GM18867 (cell line): ENCODE measurements around the gene RPL35.

Experiments
- ATAC-seq: cut with Tn5 transposase; IDR thresholded peaks from one replicate; pipeline ENCODE4 v1.9.1; 2021; ENCODE audit warnings: mild to moderate bottlenecking, moderate library complexity; ENCODE audit not compliant: unreplicated experiment

Gene RPL35

DNA sequence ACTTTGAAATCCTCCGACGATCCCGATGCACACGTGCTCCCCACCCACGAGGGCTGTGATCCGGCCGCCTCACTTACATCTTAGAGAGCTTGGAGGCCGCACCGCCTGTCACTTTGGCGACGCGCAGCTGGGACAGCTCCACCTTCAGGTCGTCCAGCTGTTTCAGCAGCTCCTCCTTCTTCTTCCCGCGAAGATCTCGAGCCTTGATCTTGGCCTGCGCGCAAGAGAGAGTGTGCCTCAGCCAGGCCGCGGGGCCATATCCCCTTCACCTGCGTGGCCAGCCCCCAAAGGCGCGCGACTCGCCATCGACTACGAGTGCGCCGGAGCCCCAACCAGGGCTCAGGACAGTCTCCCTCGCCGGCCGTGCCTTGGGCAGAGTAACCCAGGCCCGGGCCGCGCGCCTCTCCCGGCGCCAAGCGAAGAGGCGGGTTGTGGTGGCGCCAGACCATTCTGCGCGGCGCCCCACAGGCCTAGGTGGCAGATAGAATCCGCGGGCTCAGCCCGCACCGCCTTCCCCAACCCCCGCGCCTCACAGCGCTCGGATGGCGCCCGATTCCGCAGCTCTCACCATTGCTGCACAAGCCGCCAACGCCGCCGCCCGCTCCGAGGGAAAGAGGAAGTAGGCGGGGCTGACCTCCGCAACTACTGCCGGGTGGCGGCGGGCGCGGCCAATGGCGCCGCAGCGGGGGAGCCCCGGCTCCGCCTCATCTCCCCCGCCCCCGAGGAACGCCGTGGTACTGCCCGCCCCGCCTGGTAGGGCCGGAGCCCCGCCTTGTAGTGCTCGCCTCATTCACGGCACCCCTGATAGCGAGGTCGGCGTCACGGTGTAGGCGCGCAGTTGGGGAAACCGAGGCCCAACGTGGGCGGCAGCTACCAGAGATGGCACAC, at the start of gene RPL35, which contains the start of gene ARPC5L:
RPL35 (minus strand) TSS at position 616 of the 888 bp plus-strand sequence; CDS start at position 571, 45 bp downstream.
ARPC5L (plus strand) TSS at position 789 of the 888 bp plus-strand sequence. CDS start 7,161 bp downstream, outside the sequence.
- ATAC-seq: peak; percentile 89

DNA sequence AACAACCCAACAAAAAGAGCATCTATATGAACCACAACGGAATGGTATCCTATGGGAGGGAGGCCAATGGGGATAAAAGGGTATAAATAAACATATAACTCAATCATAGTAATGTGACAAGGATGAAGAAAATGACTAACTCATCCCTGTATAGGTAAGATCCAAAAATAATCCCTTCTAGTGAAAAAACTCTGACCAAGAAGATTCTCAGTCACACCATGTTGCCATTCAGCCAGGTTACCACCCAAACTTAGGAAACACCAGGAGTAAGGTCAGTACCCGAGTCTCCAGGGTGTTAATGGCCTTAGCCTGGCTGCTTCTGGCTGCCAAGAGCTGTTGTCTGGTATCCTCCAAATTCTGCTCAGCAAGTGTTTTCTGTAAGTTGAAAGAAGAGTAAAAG, 46.3 kb upstream of the RPL35 start:
- ATAC-seq: no peak

GRCh38 chr9:124906966-124907365, 45.2 kb upstream of the RPL35 start:
- ATAC-seq: no peak

DNA sequence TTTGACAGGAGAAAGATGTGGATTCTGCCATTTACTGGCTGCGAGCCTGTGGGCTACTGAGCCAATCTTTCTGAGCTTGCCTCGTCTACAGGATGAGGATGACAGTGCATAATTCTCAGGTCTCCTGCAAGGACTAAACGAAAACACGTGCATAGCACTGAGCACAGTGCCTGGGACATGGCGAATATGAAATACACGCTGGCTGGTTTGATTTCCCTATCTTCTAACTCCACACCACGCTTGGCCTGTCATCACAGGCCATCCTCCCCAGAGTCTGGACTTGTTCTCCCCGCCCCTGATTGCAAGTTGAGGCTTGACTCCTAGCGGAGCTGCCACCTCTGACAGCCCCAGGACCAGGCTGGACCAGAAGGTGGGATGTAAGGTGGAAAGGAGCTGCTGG, 38.1 kb upstream of the RPL35 start:
- no peak for ATAC-seq

DNA sequence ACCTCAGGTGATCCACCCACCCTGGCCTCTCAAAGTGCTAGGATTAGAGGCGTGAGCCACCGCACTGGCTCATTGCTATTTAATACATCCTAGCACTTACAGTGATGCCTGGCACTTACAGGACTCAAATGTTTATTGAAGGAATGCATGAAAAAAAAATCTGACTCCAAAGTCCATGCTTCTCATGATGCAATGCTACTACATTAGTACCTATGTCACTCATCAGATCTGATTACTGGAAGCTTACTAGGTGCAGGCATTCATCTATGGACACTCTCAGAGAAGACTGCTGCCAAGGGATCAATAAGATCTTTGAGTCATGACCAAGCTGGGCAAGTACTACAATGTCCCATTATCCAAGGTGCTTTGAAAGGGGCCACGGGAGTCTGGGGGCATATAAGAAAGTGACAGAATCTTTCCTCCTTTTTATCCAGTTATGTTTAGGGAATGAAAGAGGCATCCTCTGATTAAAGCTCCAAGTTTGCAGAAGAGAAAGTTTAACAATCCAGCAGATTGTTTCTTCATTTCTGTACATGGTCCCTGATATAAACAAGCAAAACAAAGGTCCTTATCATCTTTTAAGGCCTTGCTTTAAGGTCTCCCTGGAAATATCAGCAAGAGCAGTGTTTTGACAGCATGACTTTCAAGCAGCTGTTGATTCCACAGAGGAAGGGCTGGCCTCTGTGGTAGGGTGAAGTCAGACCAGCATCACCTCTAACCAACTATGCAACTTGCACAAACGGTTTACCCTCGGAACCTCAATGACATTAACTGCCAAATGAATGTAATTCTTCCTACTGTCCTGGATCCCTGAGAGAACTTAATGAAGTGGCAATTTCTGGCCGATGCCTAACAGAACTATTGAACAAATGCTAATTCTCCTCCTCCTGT, 36.1 kb upstream of the RPL35 start:
- no peak for ATAC-seq

DNA sequence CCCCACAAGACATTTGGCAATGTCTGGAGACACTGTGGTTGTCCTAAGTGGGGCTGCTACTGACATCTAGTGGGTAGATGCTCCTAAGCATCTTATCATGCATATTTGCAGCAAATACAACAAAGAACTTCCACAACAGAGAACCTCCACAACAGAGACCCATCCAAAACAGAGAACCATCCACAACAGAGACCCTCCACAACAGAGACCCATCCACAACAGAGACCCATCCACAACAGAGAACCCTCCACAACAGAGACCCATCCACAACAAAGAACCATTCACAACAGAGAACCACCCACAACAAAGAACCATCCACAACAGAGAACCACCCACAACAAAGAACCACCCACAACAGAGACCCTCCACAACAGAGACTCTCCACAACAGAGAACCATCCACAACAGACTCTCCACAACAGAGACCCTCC, 33.0 kb upstream of the RPL35 start:
- no peak for ATAC-seq

GRCh38 chr9:124894035-124894740, 32.4 kb upstream of the RPL35 start:
- ATAC-seq: no peak

DNA sequence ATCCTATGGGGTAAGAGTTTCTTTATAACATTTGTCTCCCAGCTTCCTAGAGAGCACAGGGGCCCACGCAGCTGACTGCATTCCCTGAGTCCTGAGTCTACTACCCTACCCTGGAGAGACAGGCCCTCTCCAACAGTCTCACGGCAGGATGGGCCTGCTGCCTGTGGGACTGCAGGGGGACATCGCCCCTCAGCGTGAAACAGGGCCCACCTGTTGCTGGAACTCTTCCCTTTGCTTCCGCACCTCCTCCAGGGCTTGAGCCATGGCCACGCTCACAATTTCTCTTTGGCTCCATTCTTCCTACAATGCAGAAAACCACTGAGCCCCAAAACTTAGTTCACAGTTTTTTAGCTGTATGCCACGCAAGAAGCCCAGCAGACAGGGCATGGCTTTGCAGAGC, 28.4 kb upstream of the RPL35 start:
- no peak for ATAC-seq

GRCh38 chr9:124889006-124889405, 27.2 kb upstream of the RPL35 start:
- ATAC-seq: no peak

DNA sequence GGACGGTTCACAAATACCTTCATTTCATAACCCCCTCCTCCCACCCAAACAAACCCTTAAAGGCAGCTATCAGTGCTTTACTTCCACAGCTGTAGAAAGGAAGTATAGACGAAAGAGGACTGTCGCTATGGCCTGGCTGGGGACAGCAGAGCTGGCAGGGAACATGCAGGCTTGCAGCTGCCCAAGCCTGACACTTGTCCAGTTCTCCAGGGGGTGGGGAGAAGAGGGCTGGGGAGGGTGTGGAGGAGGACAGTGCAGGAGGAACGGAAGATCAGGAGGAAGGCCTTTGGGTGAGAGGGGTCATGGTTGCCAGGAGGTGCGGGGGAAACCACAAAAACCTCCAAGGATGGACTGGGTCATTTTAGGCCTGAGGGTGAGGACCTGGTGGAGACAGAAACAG, 26.1 kb upstream of the RPL35 start:
- ATAC-seq: no peak

DNA sequence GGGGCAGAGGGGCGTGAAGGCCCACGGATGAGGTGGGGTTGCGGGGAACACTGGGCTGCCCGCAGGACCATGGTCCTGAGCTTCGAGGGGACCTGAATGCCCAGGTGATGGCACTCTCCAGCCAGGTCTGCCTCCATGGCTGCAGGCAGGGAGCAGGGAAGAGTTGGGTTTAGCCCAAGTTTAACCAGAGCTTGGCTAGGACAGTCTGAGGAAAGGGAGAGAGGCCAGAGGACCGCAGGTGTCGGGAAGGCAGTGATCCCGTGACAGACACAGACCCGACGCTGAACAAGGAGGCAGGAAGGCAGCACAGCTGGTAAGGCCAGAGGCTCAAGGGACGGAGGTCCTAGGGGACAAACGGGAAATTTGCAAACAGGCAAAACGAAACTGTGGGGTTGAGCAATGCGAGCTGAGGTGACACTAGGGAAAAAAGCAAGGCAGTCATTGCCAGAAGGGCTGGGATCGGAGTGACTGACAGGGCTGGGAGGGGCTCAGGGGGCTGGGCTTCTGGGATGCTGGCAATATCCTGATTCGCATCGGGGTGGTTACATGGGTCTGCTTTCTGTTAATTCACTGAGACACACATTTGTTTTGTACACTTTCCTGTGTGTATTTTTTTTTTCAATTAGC, 25.2 kb upstream of the RPL35 start:
- ATAC-seq: no peak

GRCh38 chr9:124886461-124886860, 24.7 kb upstream of the RPL35 start:
- no peak for ATAC-seq

GRCh38 chr9:124885551-124885950, 23.8 kb upstream of the RPL35 start:
- ATAC-seq: no peak

- ATAC-seq: no peak
These were observed 22.6 kb upstream of the RPL35 start for GRCh38 chr9:124884376-124884775.

DNA sequence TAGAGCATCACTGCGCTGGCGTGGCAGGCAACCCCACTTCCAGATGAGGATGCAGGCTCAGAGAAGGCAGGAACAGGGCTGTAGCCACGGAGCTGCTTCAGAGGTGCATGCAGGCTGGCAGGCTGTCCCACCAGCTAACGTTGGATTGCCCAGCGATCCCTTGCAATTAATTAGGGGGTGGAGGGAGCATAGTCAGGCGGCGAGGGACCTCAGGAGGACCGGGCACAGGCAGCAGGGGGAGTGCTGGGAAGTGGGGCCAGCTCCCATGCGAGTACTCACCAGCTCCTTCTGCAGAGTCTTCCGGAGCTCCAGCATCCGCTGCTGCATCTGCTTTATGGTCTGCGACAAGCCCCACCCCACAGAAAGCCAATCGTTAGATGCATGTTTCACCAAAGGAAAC, 20.5 kb upstream of the RPL35 start:
- no peak for ATAC-seq

DNA sequence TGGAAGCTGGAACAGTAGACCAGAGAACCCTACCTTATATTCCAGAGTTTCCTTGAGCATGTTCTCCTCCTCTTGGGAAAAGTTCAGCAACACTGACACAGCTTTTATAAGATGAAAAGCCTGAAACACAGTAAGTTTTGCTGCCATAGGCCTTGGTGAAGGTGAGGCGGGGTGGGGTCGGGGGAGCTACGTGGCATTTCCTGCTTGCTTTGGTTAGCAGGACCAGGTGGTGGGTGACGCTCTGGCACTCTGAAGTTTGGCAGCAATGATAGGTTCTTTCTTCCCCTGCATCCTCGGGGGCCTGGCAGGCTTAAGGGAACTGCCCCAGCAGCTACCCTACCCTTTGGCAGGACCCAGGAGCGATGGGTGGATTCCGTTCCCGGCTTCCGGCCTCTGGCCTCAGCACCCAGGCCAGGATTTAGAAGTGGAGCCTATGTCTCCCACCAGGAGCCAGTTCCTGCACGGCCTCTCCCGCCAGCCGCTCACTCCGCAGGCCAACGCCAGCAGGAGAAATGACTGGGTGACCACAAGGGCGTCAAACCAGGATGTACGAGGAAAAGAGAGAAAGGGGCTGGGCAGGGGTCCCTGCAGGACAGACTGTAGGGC, 19.5 kb upstream of the RPL35 start:
- ATAC-seq: no peak

- ATAC-seq: peak; percentile 70
These were observed 18.7 kb upstream of the RPL35 start for GRCh38 chr9:124880501-124880900.

DNA sequence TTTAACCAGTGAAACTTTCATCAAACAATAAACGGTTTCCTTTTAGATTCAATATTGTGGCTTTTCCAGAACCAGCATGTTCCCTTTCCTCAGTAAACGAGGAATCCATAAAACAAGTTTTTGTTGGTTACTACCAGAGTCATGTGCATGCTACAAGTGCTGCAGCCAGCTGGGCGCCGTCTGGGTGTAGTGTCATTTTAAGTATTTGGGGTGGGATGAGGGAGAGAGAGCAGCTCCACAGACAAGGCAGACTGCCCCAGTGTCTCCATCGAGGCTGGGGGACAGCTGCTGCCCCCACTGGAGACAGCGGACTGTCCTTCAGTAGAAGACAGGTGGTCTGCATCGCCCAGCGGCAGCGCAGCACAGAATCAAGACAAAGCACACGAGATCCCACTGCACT, 17.5 kb upstream of the RPL35 start:
- no peak for ATAC-seq

- no peak for ATAC-seq
These were observed 16.8 kb upstream of the RPL35 start for GRCh38 chr9:124878518-124878917.

- ATAC-seq: no peak
These were observed 16.3 kb upstream of the RPL35 start for GRCh38 chr9:124878021-124878420.
